Breast epithelium (tissue), 4 donors: ENCODE data around the gene FAM53A. TPM values are rescaled to one million over a fixed set of nuclear protein-coding genes. Genes with fewer than 3 reads are reported as not detected.

Experiments
- DNase-seq, 2 donors: peaks; one replicate each; pipeline ENCODE4 v3.0.0-alpha.2; 2019; ENCODE audit warnings: low spot score in 2 of 2
- H3K27ac ChIP-seq, 2 donors: fragments of 200-600 bp; sonication (generic) in 1 of 2; one replicate each; pipeline ENCODE4 v1.5.1; 2016 to 2019; ENCODE audit warnings: mild to moderate bottlenecking in 1 of 2
- H3K27me3 ChIP-seq, 2 donors: fragments of 200-600 bp; sonication (generic) in 1 of 2; one replicate each; pipeline versions ENCODE4 v1.5.1 to v1.6.0; 2017 to 2019; ENCODE audit warnings: control low read depth in 1 of 2, mild to moderate bottlenecking in 1 of 2
- H3K36me3 ChIP-seq: fragments of 200-600 bp; one replicate; pipeline ENCODE4 v1.5.1; 2019
- H3K4me1 ChIP-seq, 2 donors: fragments of 200-600 bp; sonication (generic); one replicate each; pipeline ENCODE4 v1.5.1; 2016 to 2019; ENCODE audit warnings: control low read depth in 1 of 2
- H3K4me3 ChIP-seq, 3 donors: fragments of 200-600 bp; sonication (generic); 1 replicate in 2 of 3; 2 replicates in 1 of 3; pipeline ENCODE4 v1.5.1; 2016 to 2019; ENCODE audit warnings: mild to moderate bottlenecking in 3 of 3, moderate library complexity in 2 of 3
- H3K9me3 ChIP-seq, 2 donors: fragments of 200-600 bp; sonication (generic) in 1 of 2; one replicate each; pipeline ENCODE4 v1.5.1; 2016 to 2019; ENCODE audit warnings: control low read depth in 1 of 2
- CTCF ChIP-seq, 3 donors: fragments of 450-650 bp; IDR thresholded peaks; one replicate each; pipeline ENCODE4 v1.5.1; 2016 to 2017; ENCODE audit warnings: antibody characterized with exemption in 3 of 3, mild to moderate bottlenecking in 3 of 3, moderate library complexity in 3 of 3
- POLR2A ChIP-seq: fragments of 450-650 bp; IDR thresholded peaks from one replicate; pipeline ENCODE4 v1.6.1; 2016; ENCODE audit warnings: antibody characterized with exemption, mild to moderate bottlenecking, moderate library complexity
- POLR2AphosphoS5 ChIP-seq, 3 donors: sonication (generic); formaldehyde crosslinking; IDR thresholded peaks; one replicate each; pipeline ENCODE4 v1.6.1; 2017; ENCODE audit warnings: antibody characterized with exemption in 3 of 3
- intact Hi-C: fragments of 100-400 bp; cut with DNase I; formaldehyde crosslinking; loops from one replicate; pipeline ENCODE4 v1.15.1; 2023; ENCODE audit warnings: low total_unique reads
- total RNA-seq, 3 donors: library from RNA; depleted of rRNA; stranded (reverse); fragments of >200 nt; gene quantifications; one replicate each; pipeline ENCODE4 v1.1.0, GENCODE V29; 2016

Gene FAM53A
- total RNA-seq, 3 donors from 2014 or later: 3.7 to 7.2 (median 4.6) TPM

- no peaks in the 10 kb centered on the region for H3K27me3 ChIP-seq
- TF ChIP-seq CTCF (IDR thresholded peaks at IDR 0.05) (no peak), POLR2A (no peak), POLR2AphosphoS5 (IDR thresholded peaks at IDR 0.05) (no peak)
- DNase-seq: no peak
- H3K4me1 ChIP-seq: no peaks in the 10 kb centered on the region
- H3K27ac ChIP-seq: no peak overlapping the region
- H3K36me3 ChIP-seq: no peaks in the 10 kb centered on the region
- intact Hi-C loops: loop anchor here (10.0 kb wide), 1 partner anchor 139 kb away; the partner anchor contains the start of gene FGFR3
- H3K9me3 ChIP-seq: no peaks in the 10 kb centered on the region
- H3K4me3 ChIP-seq: no peak overlapping the region
Measured at GRCh38 chr4:1656132-1656531, 28.0 kb downstream of the FAM53A start.

GRCh38 chr4:1655676-1656075 lies 28.4 kb downstream of the FAM53A start:
- Histone ChIP-seq H3K27ac (no peak overlapping the region), H3K4me3 (no peak overlapping the region), H3K9me3 (no peaks in the 10 kb centered on the region), H3K4me1 (no peaks in the 10 kb centered on the region), H3K36me3 (no peaks in the 10 kb centered on the region), H3K27me3 (no peaks in the 10 kb centered on the region)
- intact Hi-C loops: loop anchor here (10.0 kb wide), 1 partner anchor 139 kb away; the partner anchor contains the start of gene FGFR3
- TF ChIP-seq POLR2A: no peak
- no peak for DNase-seq

DNA sequence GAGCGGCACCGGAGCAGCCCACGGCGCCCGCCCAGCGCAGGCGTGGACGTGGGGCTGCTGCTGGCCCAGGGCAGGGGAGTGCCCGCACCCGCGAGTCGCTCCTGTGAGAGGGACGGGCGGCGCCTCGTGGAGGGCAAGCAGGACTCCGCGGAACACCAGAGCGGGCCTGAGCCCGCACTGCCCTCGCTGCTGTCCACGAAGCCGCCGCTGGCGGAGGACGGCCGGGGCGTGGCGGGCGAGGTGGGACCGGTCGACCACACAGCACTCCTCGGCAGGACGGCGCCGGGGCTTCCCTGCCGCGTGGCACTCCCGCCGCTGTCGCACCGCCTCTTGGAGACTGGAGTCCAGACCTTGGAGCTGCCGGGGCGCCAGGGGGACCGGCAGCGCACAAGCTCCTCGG lies 29.0 kb downstream of the FAM53A start:
- Histone ChIP-seq H3K36me3 (no peaks in the 10 kb centered on the region), H3K4me3 (no peak overlapping the region), H3K9me3 (no peaks in the 10 kb centered on the region), H3K27me3 (no peaks in the 10 kb centered on the region), H3K27ac (no peak overlapping the region), H3K4me1 (no peaks in the 10 kb centered on the region)
- no peak for DNase-seq
- TF ChIP-seq POLR2A (no peak), CTCF (IDR thresholded peaks at IDR 0.05) (no peak), POLR2AphosphoS5 (IDR thresholded peaks at IDR 0.05) (no peak)
- intact Hi-C loops: loop anchor here (10.0 kb wide), 1 partner anchor 140 kb away; the partner anchor contains the start of gene FGFR3

DNA sequence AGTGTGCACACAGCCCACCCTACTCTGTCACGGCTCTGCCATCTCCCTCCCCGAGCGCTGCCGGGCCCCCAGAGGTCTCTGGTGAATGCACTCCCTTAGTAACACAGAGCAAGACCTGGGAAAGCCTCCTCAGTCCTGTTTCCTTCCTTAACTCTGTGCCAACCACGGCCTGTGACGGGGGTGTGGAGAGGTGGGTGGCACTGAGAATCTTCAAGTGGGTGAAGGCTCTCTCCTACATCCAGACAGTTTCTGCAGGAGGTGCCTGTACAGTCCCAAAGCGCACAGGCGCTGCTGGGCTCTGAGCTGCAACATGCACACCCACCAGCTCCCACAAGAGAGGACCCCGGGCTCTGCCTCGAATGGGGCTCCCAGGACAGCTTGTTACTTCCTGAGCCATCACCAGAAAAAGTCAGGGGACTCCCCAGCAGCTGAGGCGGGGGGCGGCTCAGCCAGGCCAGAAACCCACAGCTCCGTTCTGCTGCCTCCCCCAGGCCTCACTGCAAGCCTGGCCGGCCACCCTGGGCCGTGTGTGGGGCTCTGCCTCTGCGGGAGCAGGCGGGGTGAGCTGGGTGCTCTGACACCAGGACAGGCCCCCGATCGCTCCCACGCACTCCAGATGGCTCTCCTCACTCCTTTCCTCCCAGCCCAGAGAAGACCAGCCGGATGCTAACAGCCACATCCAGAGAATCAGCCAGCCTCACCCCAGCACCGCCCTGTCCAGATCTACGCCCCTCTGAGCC lies 29.7 kb downstream of the FAM53A start:
- DNase-seq: no peak
- Histone ChIP-seq H3K36me3 (no peaks in the 10 kb centered on the region), H3K4me1 (no peaks in the 10 kb centered on the region), H3K9me3 (no peaks in the 10 kb centered on the region), H3K4me3 (no peak overlapping the region), H3K27ac (no peak overlapping the region), H3K27me3 (no peaks in the 10 kb centered on the region)
- intact Hi-C loops: loop anchor here (10.0 kb wide), 1 partner anchor 140 kb away; the partner anchor contains the start of gene FGFR3
- no peak for TF ChIP-seq POLR2A
- TF ChIP-seq POLR2AphosphoS5 (IDR thresholded peaks at IDR 0.05): no peak
- no peak for TF ChIP-seq CTCF (IDR thresholded peaks at IDR 0.05)

GRCh38 chr4:1653776-1654175 lies 30.3 kb downstream of the FAM53A start:
- no peaks in the 10 kb centered on the region for H3K4me1 ChIP-seq
- H3K4me3 ChIP-seq: no peak overlapping the region
- TF ChIP-seq CTCF (IDR thresholded peaks at IDR 0.05) (no peak), POLR2AphosphoS5 (IDR thresholded peaks at IDR 0.05) (no peak), POLR2A (no peak)
- no peaks in the 10 kb centered on the region for H3K36me3 ChIP-seq
- H3K9me3 ChIP-seq: no peaks in the 10 kb centered on the region
- no peak overlapping the region for H3K27ac ChIP-seq
- H3K27me3 ChIP-seq: no peaks in the 10 kb centered on the region
- intact Hi-C loops: loop anchor here (10.0 kb wide), 1 partner anchor 141 kb away; the partner anchor contains the start of gene FGFR3
- DNase-seq: no peak
